OCI-M1 (cell line): Measurements from ENCODE around the gene CTRB1.
"Not testable (repeated sequence)": the region's sequence is repeated elsewhere in the genome, so short reads cannot be mapped to it uniquely, and the experiment has no call there.

Source experiments
- DNase-seq: peaks from one replicate; lab custom pipeline; 2025; lab: John Stamatoyannopoulos, UW

CTRB1 gene

GRCh38 chr16:75204410-75204758, 14.4 kb upstream of the CTRB1 start:
- DNase-seq, result no peak

GRCh38 chr16:75204905-75205304, 13.9 kb upstream of the CTRB1 start:
- not testable (repeated sequence) for DNase-seq

GRCh38 chr16:75205438-75205837, 13.3 kb upstream of the CTRB1 start:
- not testable (repeated sequence) for DNase-seq

GRCh38 chr16:75205961-75206748, 12.6 kb upstream of the CTRB1 start:
- not testable (repeated sequence) for DNase-seq

GRCh38 chr16:75206749-75207451, 11.9 kb upstream of the CTRB1 start, which contains the start of gene CTRB2:
Gene CTRB2, minus strand, starts transcription at chr16:75207161. Its CDS starts 20 bp downstream, at chr16:75207141.
- no peak for DNase-seq

GRCh38 chr16:75207831-75208230, 11.0 kb upstream of the CTRB1 start:
- DNase-seq, result no peak

- no peak for DNase-seq
Observed at GRCh38 chr16:75208242-75208825, 10.5 kb upstream of the CTRB1 start.

- no peak for DNase-seq
Observed at GRCh38 chr16:75208861-75209505, 9.8 kb upstream of the CTRB1 start.

- DNase-seq, result not testable (repeated sequence)
Observed at GRCh38 chr16:75209514-75209913, 9.3 kb upstream of the CTRB1 start.

GRCh38 chr16:75209944-75210343, 8.8 kb upstream of the CTRB1 start:
- no peak for DNase-seq

GRCh38 chr16:75211286-75211685, 7.5 kb upstream of the CTRB1 start:
- not testable (repeated sequence) for DNase-seq

GRCh38 chr16:75216127-75216526, 2.7 kb upstream of the CTRB1 start:
- DNase-seq, result no peak

GRCh38 chr16:75216576-75216975, 2.2 kb upstream of the CTRB1 start:
- DNase-seq, result no peak

GRCh38 chr16:75217389-75217851, 1.4 kb upstream of the CTRB1 start:
- DNase-seq, result no peak

- DNase-seq, result no peak
Observed at GRCh38 chr16:75219088-75219487, 300 bp downstream of the CTRB1 start.

- DNase-seq, result peak; percentile 87
Observed at GRCh38 chr16:75219838-75220237, 1.1 kb downstream of the CTRB1 start.

- DNase-seq, result peak; percentile 17
Observed at GRCh38 chr16:75222271-75222783, 3.5 kb downstream of the CTRB1 start.

- not testable (repeated sequence) for DNase-seq
Observed at GRCh38 chr16:75223129-75223528, 4.3 kb downstream of the CTRB1 start.

- no peak for DNase-seq
Observed at GRCh38 chr16:75224306-75225082, 5.7 kb downstream of the CTRB1 start.

GRCh38 chr16:75225092-75225491, 6.3 kb downstream of the CTRB1 start:
- no peak for DNase-seq
